DMS 273 (cell line): Measurements from ENCODE around the gene SEPTIN6.
A peak's percentile ranks its signal among the peaks of the same experiment; 100 is the strongest.
"Not testable (repeated sequence)": the region's sequence is repeated elsewhere in the genome, so short reads cannot be mapped to it uniquely, and the experiment has no call there.

ENCODE experiments used
- DNase-seq: peaks from one replicate; lab custom pipeline; 2025; ENCODE audit not compliant: unreplicated experiment; lab: John Stamatoyannopoulos, UW

Gene SEPTIN6

GRCh38 chrX:119692191-119693039 is 553 bp downstream of the SEPTIN6 start:
- peak; percentile 82 for DNase-seq

DNA sequence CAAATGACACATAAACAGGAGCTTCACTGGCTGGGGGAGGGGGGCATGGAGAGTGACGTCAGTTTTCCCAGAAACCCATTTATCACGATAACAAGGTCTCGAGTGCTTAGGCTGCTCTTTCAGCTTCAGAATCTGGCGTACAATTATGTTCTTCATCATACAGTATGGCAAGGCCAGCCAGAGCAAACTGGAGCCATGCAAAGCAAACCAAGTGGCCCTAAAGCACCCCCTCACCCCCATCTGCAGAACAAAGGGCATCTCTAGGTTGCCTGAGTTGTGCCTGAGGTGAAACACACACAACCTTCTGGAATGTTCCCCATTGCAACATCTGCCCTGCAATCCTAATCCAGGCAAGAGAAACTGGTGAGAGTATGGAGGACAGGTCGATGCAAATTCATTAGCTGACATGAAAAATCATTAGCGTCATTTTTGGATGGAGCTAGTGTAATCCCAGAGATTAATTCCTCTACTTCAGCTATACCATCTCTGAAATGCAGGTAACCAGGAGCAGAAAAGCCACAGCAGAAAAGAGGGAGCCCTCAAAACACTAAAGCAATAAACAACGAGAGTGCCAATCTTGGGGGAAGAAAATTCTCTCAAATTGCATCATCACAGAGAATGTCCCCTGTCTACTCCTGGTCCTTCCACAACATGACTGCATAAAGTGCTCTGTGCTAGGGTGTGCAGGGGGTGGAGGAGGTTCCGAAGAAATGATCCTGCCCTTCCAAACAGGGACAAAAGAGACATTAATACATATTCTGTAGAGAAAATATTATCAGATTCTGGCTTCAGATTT is 1.8 kb downstream of the SEPTIN6 start:
- peak; percentile 21 for DNase-seq

DNA sequence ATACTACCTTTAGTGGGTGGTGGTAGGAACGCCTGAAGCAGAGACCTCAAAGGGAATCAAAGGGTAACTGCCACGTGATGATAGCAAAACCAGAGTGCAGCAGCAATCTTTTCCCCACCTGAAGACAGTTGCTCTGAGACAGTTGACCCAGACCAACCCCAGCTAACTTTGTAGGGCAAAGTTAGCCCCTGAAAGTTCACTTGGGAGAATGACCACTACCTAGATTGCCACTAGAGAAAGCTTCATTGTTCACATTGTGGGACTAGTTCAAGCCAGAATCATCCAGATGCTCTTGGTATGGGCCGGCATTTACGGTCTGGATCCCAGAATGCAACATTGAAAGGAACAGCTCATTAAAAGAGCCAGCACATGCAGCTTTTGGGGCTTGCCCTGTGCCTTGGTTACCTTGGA is 4.1 kb downstream of the SEPTIN6 start:
- no peak for DNase-seq

DNA sequence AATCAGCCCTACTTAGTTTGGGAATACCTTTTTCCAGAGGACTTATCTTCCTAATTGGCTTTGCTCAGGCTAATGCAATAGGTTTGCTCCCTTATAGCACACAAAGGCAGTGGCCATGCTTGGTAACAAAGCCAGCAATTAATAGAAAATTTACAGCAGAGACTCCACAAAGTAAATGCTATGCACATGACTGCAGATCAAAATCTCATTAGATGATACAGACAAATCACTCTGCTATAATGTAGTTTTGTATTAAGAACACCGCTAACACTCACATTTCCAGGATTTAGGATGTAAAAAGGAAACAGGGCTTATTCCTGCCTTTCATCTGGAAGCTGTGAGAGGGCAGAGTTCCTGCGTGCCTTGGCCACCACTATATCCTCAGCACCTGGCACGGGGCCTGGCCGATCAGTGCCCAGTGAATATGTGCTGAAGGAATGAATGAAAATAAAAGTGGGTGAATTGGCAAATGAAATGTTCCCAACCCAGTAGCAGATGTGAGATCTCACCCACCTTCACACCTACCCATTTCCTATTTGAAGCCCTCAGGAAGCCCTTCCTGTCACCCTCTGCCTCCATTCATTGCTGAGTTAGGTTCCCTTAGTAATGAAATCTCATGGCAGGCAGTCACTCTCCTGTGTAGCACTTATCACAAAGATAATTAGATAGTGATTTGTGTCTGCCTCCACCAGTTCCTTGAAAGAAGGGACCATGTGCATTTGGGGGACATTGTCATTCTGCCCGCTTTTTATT is 5.1 kb downstream of the SEPTIN6 start:
- DNase-seq: no peak

DNA sequence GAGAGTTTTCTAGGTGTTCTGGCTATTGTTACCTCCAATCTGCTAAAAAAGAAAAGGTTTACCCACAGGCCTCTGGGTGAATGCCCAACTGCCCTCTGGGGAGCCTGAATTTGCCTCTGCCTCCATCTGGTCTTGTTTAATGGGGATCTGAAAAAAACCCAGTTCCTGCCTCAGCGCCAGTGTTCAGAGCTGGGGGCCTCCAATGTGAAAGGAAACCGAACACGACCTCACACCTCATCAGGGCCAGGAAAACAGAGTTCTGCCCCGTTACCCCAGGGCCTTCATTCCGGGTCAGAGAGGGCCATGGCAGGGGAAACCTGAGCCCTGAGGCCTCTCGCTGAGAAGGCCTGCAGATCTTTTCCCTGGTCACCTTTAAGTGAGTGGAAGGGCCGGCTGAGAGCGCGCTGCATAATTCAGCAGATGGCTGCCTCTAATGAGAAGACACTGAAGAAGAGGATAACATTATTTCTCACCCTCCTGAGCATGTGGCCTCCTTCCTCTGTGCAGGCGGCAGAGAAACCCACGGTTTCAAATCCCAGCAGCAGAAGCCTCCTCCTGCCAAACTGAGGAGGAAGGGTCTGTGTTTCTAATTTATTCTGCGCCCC is 6.8 kb downstream of the SEPTIN6 start:
- peak; percentile 95 for DNase-seq

- DNase-seq: peak; percentile 76
These were observed 7.5 kb downstream of the SEPTIN6 start for GRCh38 chrX:119685225-119686066.

DNA sequence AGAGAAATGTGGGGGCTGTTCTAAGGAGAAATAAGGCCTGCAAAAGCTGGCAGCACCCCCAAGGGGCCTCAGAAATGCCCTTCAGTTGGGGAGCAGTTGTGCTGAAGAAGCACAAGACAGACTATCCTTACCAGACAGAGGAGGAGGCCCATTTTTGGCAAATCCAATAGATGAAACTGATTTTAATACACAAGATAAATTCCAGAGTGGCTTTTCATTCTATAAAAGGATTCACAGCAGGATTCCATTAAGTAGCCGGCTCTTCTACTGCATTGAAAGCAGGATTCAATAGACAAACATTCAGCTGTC is 8.1 kb downstream of the SEPTIN6 start:
- DNase-seq: no peak

DNA sequence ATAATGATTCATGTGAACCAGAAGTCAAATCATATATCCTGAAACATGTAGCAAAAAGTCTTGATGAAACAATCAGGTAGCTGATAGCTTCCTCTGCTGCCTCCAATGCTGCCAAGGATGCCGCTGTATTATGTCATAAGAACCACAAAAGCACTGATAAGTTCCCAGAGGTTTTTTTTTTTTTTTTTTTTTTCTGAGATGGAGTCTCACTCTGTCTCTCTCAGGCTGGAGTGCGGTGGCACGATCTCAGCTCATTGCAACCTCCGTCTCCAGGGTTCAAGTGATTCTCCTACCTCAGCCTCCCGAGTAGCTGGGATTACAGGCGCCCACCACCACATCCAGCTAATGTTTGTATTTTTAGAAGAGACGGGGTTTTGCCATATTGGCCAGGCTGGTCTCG is 8.7 kb downstream of the SEPTIN6 start:
- not testable (repeated sequence) for DNase-seq

DNA sequence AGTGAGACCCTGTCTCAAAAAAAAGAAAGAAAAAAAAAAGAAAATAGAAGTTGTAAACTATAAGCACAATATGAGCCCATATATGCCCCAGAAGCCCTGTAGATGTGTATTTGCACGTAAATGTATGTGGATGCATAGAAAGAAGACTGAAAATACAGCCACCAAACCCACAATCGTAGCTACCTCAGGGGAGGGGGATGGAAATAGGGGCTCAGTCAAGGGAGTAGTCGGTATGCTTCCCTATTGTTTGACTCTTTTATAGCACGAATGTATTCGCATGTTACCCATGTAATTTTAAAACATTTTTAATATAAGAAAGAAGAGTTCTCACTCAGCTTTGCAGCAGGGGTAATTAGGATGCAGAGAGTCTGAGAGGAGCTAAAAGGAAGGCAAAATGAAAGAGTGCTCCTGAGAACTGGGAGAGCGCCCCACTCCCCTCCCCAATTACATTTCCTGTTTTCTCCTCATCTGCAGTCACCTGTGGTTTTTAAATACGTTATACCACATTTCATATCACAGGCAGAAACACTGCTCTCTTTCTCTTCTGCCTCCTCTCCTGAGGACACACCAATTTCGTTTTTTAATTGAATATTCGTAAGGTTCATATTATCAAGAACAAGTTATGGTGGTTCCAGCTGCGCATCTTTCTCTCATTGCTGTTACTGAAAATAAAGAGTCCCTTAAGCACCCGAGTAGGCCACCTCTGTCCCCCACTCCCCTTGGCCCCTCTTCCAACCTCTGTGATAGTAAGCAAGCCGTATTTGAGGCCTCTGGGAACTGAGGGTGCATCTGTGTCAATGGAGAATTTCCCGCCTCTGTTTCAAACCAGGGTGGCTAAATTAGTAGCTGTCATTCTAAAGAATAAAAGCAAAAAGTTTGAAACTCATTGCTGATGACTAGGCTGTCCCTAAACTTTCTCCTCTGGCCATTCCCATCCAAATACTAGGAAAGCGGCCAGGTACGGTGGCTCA is 10.7 kb downstream of the SEPTIN6 start:
- DNase-seq: no peak

DNA sequence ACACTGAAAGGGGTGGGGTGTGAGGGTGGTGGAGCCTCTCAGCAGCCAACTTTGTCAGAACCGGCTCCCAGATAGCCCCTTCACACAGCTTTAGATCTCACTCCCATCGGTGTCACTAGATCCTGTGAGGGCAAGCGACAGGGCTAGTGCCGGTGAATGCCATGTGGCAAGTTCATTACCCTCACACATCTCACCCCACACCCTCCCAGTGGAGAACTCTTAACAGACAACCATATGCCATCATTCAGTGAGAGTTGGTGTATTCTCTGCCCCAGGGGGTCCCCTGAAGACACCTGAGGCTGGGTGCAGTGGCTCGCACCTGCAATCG is 15.3 kb downstream of the SEPTIN6 start:
- peak; percentile 41 for DNase-seq

DNA sequence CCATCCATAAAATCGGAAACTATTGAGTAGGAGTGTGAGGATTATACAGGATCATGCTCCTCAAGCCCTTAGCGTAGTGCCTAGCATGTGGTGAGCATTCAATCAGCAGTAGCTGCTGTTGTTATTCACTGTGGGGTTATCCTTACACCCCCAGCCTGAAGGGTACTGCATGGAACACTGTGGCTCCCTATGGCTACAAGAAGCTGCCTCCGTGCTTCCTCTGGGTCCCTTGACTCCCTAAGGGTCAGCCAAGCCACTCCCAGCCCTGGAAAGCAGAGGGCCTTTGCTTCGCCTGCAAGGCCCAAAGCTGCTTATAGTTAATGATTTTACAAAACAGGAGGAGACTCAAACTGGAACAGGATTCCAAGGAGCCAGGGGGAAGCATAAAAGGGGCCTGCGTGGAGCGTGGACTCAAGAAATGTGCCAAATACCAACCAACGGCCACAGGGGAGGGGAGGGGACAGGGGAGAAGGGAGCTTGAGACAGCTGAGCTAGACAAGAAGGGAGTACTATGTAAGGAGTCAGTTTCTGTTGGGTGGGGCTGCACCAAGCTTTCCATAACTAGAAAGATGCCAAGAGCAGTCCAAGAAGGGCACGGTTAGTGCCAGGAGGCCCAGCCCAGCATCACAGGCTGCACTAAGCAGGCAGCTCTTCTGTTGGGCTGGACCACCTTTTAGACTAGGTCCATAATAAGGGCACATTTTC is 15.9 kb downstream of the SEPTIN6 start:
- DNase-seq: peak; percentile 41

DNA sequence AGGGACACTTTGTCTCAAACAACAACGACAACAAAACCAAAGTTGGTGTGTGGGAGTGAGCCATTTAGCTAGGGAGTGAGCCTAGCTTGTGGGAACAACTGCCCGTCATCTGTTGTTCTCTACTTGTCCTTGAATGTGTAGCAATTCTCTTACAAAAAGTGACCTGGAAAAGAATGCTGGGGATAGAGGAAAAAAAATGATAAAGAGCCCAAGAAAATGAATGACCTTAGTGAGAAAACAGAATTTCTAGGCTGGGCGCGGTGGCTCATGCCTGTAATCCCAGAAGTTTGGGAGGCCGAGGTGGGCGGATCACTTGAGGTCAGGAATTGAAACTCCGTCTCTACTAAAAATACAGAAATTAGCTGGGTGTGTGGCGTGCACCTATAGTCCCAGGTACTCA is 19.6 kb downstream of the SEPTIN6 start:
- no peak for DNase-seq

- peak; percentile 70 for DNase-seq
These were observed 20.5 kb downstream of the SEPTIN6 start for GRCh38 chrX:119672426-119672825.

- DNase-seq: peak; percentile 24
These were observed 23.4 kb downstream of the SEPTIN6 start for GRCh38 chrX:119669424-119670037.

GRCh38 chrX:119667111-119667878 is 25.7 kb downstream of the SEPTIN6 start:
- peak; percentile 77 for DNase-seq

DNA sequence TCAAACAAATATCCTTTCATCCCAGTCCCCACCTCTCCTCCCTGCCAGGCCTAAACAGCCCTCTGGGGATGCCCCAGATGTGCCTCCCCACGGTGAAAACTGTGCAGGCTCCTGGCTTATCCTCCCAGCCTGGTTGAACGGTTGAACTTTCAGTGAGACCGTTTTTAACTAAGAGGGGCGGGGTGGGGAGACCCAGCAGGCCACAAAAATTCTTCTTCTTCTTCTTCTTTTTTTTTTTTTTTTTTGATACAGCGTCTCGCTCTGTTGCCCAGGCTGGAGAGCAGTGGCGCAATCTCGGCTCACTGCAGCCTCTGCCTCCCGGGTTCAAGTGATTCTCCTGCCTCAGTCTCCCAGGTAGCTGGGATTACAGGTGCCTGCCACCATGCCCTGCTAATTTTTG is 28.1 kb downstream of the SEPTIN6 start:
- not testable (repeated sequence) for DNase-seq

DNA sequence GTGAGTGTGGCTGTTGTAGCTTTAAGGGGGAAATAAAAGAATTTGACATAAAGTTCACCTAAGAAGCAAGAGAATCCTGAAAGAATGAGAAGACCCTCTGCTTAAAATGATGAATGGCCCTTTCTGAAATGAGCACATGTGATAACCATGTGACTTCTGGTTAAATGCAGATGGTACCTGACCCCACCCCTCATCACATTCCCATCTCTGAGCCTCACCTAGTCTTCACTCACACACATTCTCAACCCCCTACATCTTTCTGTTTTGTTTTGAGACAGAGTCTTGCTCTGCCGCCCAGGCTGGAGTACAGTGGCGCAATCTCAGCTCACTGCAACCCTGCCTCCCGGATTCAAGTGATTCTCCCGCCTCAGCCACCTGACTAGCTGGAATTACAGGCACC is 31.5 kb downstream of the SEPTIN6 start:
- DNase-seq: no peak

GRCh38 chrX:119659522-119659921 is 33.4 kb downstream of the SEPTIN6 start:
- DNase-seq: no peak
